Thyroid gland (tissue), 4 donors: ENCODE data around the gene FGD6. TPM values are rescaled to one million over a fixed set of nuclear protein-coding genes. Genes with fewer than 3 reads are reported as not detected.

Experiments used
- DNase-seq, 2 donors: peaks; one replicate each; pipeline ENCODE4 v3.0.0-alpha.2; 2019
- H3K27ac ChIP-seq, 3 donors: fragments of 200-600 bp; sonication (generic); 1 replicate in 2 of 3; 2 replicates in 1 of 3; pipeline ENCODE4 v1.5.1; 2016 to 2019; ENCODE audit warnings: mild to moderate bottlenecking in 1 of 3, moderate library complexity in 1 of 3
- H3K27me3 ChIP-seq: fragments of 200-600 bp; sonication (generic); one replicate; pipeline ENCODE4 v1.5.1; 2019
- H3K36me3 ChIP-seq, 2 donors: fragments of 200-600 bp; sonication (generic); one replicate each; pipeline ENCODE4 v1.5.1; 2016 to 2019
- H3K4me1 ChIP-seq, 2 donors: fragments of 200-600 bp; sonication (generic); one replicate each; pipeline ENCODE4 v1.5.1; 2017 to 2019
- H3K4me3 ChIP-seq, 3 donors: fragments of 200-600 bp; sonication (generic); replicated peaks in 1 of 3; 1 replicate in 2 of 3; 2 replicates in 1 of 3; pipeline ENCODE4 v1.5.1; 2016; ENCODE audit warnings: mild to moderate bottlenecking in 1 of 3
- H3K9me3 ChIP-seq: fragments of 200-600 bp; sonication (generic); one replicate; pipeline ENCODE4 v1.5.1; 2017
- CTCF ChIP-seq, 6 experiments: fragments of 200-600 bp in 3 of 6; fragments of 450-650 bp in 3 of 6; sonication (generic) in 3 of 6; IDR thresholded peaks; one replicate each; pipeline ENCODE4 v1.5.1; 2016 to 2019; ENCODE audit warnings: antibody characterized with exemption in 6 of 6, mild to moderate bottlenecking in 2 of 6, inconsistent platforms in 1 of 6, moderate library complexity in 1 of 6
- POLR2A ChIP-seq, 2 donors: fragments of 450-650 bp; IDR thresholded peaks; one replicate each; pipeline ENCODE4 v1.6.1; 2017; ENCODE audit warnings: antibody characterized with exemption in 2 of 2, mild to moderate bottlenecking in 2 of 2, moderate library complexity in 1 of 2
- WGBS, 2 donors: methylation state at CpG; one replicate each; pipeline ENCODE4 v1.1.5; 2017; 5-methylcytosine and 5-hydroxymethylcytosine counted together
- intact Hi-C: fragments of 100-400 bp; cut with DNase I; formaldehyde crosslinking; loops from one replicate; pipeline ENCODE4 v1.15.1; 2023
- total RNA-seq, 4 donors: library from RNA; depleted of rRNA; stranded (reverse); fragments of >200 nt; gene quantifications; one replicate each; pipeline ENCODE4 v1.2.3, GENCODE V29; 2016

FGD6 gene
- total RNA-seq, 4 donors from 2014 or later: 27.1 to 33.7 (median 30.8) TPM

DNA sequence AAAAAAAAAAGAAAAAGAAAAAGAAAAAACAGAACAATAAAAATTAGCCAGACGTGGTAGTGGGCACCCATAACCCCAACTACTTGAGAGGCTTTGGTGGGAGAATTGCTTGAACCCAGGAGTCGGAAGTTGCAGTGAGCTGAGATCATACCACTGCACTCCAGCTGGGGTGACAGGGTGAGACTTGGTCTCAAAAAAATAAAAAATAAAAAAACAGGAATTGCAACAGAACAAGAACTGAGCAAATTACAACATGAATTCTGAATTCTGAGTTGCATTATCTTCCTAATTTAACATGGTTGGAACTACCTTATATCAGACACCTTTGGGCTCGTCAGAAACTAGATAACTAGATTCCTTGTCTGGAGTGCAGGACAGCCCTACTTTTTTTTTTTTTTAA lies 90.5 kb downstream of the FGD6 start:
- Histone ChIP-seq H3K9me3 (no peaks in the 10 kb centered on the region), H3K36me3 (no peaks in the 10 kb centered on the region), H3K27ac (no peak overlapping the region), H3K4me3 (no peak overlapping the region), H3K27me3 (no peaks in the 10 kb centered on the region), H3K4me1 (peaks cover 8 to 19% of the 10 kb centered on the region in 2 donors)
- 89 to 91% methylated on average over 3 of the region's 3 CpGs for WGBS, 2 donors
- TF ChIP-seq CTCF (IDR thresholded peaks at IDR 0.05) (no peak), POLR2A (IDR thresholded peaks at IDR 0.05) (no peak)
- no peak for DNase-seq
- intact Hi-C loops: no loop called here

DNA sequence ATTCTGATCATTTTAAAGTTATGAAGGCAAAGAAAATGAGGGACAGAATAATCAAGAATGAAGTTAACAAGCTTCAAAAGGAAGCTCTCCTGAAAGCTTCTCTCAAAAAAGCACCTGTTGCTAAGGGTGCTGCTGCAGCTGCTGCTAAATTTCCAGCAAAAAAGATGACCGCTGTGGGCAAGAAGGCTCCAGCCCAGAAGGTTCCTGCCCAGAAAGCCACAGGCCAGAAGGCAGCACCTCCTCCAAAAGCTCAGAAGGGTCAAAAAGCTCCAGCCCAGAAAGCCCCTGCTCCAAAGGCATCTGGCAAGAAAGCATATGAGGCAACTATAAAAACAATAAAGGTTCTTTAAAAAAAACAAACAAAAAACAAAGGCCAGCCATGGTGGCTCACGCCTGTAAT lies 91.2 kb downstream of the FGD6 start:
- no peak overlapping the region for H3K4me3 ChIP-seq
- no peaks in the 10 kb centered on the region for H3K27me3 ChIP-seq
- peaks cover 8 to 19% of the 10 kb centered on the region in 2 donors for H3K4me1 ChIP-seq
- intact Hi-C loops: no loop called here
- no peak for DNase-seq
- no peaks in the 10 kb centered on the region for H3K36me3 ChIP-seq
- H3K27ac ChIP-seq: peak overlapping the region in 1 of 3 donors; percentile 54
- 93 to 94% methylated on average over 2 of the region's 2 CpGs for WGBS, 2 donors
- H3K9me3 ChIP-seq: no peaks in the 10 kb centered on the region
- TF ChIP-seq CTCF (IDR thresholded peaks at IDR 0.05) (no peak), POLR2A (IDR thresholded peaks at IDR 0.05) (no peak)

- Histone ChIP-seq H3K4me1 (peaks cover 0 to 8% of the 10 kb centered on the region in 2 donors), H3K4me3 (no peak overlapping the region), H3K36me3 (no peaks in the 10 kb centered on the region), H3K27me3 (no peaks in the 10 kb centered on the region), H3K9me3 (no peaks in the 10 kb centered on the region), H3K27ac (peak overlapping the region; percentile 67 to 86 (median 85))
- DNase-seq: peak; percentile 78 to 79
- peak in 1 of 6 experiments; percentile 3 for TF ChIP-seq CTCF (IDR thresholded peaks at IDR 0.05)
- peak in 1 of 2 donors; percentile 28 for TF ChIP-seq POLR2A (IDR thresholded peaks at IDR 0.05)
- intact Hi-C loops: no loop called here
- WGBS, 2 donors: 32 to 37% methylated on average over 7 of the region's 7 CpGs
Observed at GRCh38 chr12:95124106-95124505, 93.2 kb downstream of the FGD6 start.

GRCh38 chr12:95118788-95119179 lies 98.5 kb downstream of the FGD6 start:
- Histone ChIP-seq H3K36me3 (no peaks in the 10 kb centered on the region), H3K9me3 (no peaks in the 10 kb centered on the region), H3K27me3 (no peaks in the 10 kb centered on the region), H3K4me3 (no peak overlapping the region), H3K27ac (peak overlapping the region; percentile 31 to 86 (median 71)), H3K4me1 (peaks cover 18 to 28% of the 10 kb centered on the region in 2 donors)
- WGBS, 2 donors: 56 to 61% methylated on average over 3 of the region's 3 CpGs
- peak; percentile 62 to 67 for DNase-seq
- intact Hi-C loops: loop anchor here (5.0 to 10.0 kb wide), 2 partner anchors 99 to 416 kb away; partner anchors contain the start of genes FGD6 and VEZT
- TF ChIP-seq CTCF (IDR thresholded peaks at IDR 0.05) (no peak), POLR2A (IDR thresholded peaks at IDR 0.05) (no peak)

DNA sequence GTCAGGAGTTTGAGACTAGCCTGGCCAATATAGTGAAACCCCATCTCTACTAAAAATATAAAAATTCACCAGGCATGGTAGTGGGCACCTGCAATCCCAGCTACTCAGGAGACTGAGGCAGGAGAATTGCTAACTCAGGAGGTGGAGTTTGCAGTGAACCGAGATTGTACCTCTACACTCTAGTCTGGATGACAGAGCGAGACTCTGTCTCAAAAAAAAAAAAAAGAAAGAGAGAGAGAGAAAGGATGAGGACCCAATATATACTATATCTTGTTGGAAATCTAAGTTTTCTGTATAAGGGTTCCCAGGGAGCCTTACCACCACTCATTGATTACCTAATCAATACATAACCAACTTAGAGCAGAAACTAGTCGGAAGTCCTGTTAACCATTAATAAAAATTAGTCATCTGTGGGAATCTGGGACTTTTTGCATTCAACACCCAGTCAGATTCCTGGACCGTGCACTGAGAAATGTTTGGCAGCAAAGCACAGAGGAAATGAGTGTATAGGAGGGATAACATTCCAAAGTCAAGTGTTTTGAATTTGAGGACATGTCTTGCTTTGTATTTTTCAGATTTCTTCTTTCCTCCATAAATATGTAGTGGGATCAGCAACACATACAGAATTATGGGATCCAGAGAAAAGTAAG lies 99.0 kb downstream of the FGD6 start:
- peak; percentile 29 to 37 for DNase-seq
- no peaks in the 10 kb centered on the region for H3K36me3 ChIP-seq
- H3K27me3 ChIP-seq: no peaks in the 10 kb centered on the region
- peak overlapping the region; percentile 31 to 86 (median 71) for H3K27ac ChIP-seq
- intact Hi-C loops: loop anchor here (5.0 to 10.0 kb wide), 2 partner anchors 99 to 417 kb away; partner anchors contain the start of genes FGD6 and VEZT
- WGBS, 2 donors: 35 to 56% methylated on average over 4 of the region's 4 CpGs
- H3K4me1 ChIP-seq: peaks cover 18 to 28% of the 10 kb centered on the region in 2 donors
- no peak overlapping the region for H3K4me3 ChIP-seq
- H3K9me3 ChIP-seq: no peaks in the 10 kb centered on the region
- TF ChIP-seq POLR2A (IDR thresholded peaks at IDR 0.05): no peak
- TF ChIP-seq CTCF (IDR thresholded peaks at IDR 0.05): no peak
